ENCODE measurements around the gene KBTBD6. TPM values are rescaled to one million over a fixed set of nuclear protein-coding genes. Genes with fewer than 3 reads are reported as not detected.

Gene KBTBD6
- total RNA-seq, 1 experiment from 2014 or later, result 9.1 TPM

DNA sequence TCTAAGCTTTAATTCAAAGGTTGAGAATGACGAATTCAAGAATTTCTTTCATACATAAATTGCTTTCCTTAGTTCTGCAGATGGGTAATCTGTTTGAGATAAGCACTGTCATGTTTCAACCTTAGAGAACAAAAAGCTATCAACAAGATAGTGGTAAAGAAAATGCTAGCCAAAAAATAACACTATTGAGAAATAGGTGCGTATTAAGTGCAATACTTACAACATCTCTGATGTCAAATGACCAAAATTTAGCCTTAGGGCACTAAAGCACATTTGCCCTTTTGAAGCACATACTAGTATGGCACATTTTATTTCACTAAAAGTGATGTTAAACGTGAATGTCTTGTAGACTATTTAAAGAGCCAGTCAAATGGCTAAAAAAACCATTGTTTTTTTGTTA, 4.9 kb downstream of the KBTBD6 start:
- ChIA-PET CTCF (no interaction called here), POLR2A (no interaction called here), RAD21 (ENCODE audit: low non-redundant PET in 1 of 2, low total read pairs in 2 of 2, uncharacterized antibody in 2 of 2, unreplicated experiment in 2 of 2) (no interaction called here)
- Histone ChIP-seq H3K9me3 (ENCODE audit: control insufficient read depth in 1 of 2, insufficient read depth in 1 of 2, low read depth in 1 of 2, low read length in 2 of 2) (no peaks in the 10 kb centered on the region), H4K20me1 (ENCODE audit: insufficient read depth) (no peaks in the 10 kb centered on the region), H3K27ac (ENCODE audit: low read depth, low read length) (no peak overlapping the region), H3K4me3 (replicated peaks in 1 of 2; ENCODE audit: low read depth in 1 of 2, low read length in 2 of 2) (no peak overlapping the region), H3K4me1 (ENCODE audit: control insufficient read depth in 1 of 2, insufficient read depth in 2 of 2, low read length in 2 of 2) (peaks cover 0 to 7% of the 10 kb centered on the region in 2 experiments; a peak in 1 of 4 replicates), H3K79me2 (ENCODE audit: insufficient read depth, low read length) (peaks cover 36% of the 10 kb centered on the region), H2AFZ (ENCODE audit: low read depth, low read length, poor library complexity, severe bottlenecking) (no peak overlapping the region), H3K9ac (ENCODE audit: low read length) (no peak overlapping the region), H3K36me3 (ENCODE audit: control insufficient read depth in 1 of 2, insufficient read depth in 2 of 2, low read length in 2 of 2) (peaks cover 2 to 9% of the 10 kb centered on the region in 2 experiments; a peak in 1 of 4 replicates), H3K4me2 (ENCODE audit: low read length) (no peak overlapping the region), H3K27me3 (ENCODE audit: insufficient read depth, low read length) (no peaks in the 10 kb centered on the region), H3K9me2 (ENCODE audit: insufficient read depth) (no peaks in the 10 kb centered on the region)
- TF ChIP-seq POLR2A (IDR thresholded peaks at IDR 0.05; ENCODE audit: borderline replicate concordance, extremely low read depth, insufficient read depth, insufficient read length) (no peak), YY1 (IDR thresholded peaks at IDR 0.05; ENCODE audit: extremely low read depth, insufficient replicate concordance, low read depth, low read length) (no peak), EGR1 (IDR thresholded peaks at IDR 0.05; ENCODE audit: low read depth) (no peak), SRF (IDR thresholded peaks at IDR 0.05; ENCODE audit: low read depth) (no peak), SP1 (IDR thresholded peaks at IDR 0.05; ENCODE audit: low read depth) (no peak), CBX3 (IDR thresholded peaks at IDR 0.05; ENCODE audit: low read depth) (no peak), EZH2phosphoT487 (IDR thresholded peaks at IDR 0.05; ENCODE audit: borderline replicate concordance) (no peak), EZH2 (IDR thresholded peaks at IDR 0.05) (no peak), SIN3A (IDR thresholded peaks at IDR 0.05; ENCODE audit: low read depth) (no peak), JUND (IDR thresholded peaks at IDR 0.05) (no peak), RAD21 (IDR thresholded peaks at IDR 0.05; ENCODE audit: low read depth) (no peak), ZFX (IDR thresholded peaks at IDR 0.05) (no peak), ELF1 (IDR thresholded peaks at IDR 0.05; ENCODE audit: borderline replicate concordance, low read depth) (no peak), FOSL1 (IDR thresholded peaks at IDR 0.05; ENCODE audit: low read depth) (no peak), CEBPB (IDR thresholded peaks at IDR 0.05; ENCODE audit: low read depth) (no peak)
- TF ChIP-seq, protein P1, sequence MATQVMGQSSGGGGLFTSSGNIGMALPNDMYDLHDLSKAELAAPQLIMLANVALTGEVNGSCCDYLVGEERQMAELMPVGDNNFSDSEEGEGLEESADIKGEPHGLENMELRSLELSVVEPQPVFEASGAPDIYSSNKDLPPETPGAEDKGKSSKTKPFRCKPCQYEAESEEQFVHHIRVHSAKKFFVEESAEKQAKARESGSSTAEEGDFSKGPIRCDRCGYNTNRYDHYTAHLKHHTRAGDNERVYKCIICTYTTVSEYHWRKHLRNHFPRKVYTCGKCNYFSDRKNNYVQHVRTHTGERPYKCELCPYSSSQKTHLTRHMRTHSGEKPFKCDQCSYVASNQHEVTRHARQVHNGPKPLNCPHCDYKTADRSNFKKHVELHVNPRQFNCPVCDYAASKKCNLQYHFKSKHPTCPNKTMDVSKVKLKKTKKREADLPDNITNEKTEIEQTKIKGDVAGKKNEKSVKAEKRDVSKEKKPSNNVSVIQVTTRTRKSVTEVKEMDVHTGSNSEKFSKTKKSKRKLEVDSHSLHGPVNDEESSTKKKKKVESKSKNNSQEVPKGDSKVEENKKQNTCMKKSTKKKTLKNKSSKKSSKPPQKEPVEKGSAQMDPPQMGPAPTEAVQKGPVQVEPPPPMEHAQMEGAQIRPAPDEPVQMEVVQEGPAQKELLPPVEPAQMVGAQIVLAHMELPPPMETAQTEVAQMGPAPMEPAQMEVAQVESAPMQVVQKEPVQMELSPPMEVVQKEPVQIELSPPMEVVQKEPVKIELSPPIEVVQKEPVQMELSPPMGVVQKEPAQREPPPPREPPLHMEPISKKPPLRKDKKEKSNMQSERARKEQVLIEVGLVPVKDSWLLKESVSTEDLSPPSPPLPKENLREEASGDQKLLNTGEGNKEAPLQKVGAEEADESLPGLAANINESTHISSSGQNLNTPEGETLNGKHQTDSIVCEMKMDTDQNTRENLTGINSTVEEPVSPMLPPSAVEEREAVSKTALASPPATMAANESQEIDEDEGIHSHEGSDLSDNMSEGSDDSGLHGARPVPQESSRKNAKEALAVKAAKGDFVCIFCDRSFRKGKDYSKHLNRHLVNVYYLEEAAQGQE (IDR thresholded peaks at IDR 0.05; ENCODE audit: low read depth), result no peak
- TF ChIP-seq, protein P2, sequence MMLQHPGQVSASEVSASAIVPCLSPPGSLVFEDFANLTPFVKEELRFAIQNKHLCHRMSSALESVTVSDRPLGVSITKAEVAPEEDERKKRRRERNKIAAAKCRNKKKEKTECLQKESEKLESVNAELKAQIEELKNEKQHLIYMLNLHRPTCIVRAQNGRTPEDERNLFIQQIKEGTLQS (IDR thresholded peaks at IDR 0.05), result no peak
- TF ChIP-seq, protein P3, sequence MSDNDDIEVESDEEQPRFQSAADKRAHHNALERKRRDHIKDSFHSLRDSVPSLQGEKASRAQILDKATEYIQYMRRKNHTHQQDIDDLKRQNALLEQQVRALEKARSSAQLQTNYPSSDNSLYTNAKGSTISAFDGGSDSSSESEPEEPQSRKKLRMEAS (IDR thresholded peaks at IDR 0.05), result no peak
- TF ChIP-seq, protein P4, sequence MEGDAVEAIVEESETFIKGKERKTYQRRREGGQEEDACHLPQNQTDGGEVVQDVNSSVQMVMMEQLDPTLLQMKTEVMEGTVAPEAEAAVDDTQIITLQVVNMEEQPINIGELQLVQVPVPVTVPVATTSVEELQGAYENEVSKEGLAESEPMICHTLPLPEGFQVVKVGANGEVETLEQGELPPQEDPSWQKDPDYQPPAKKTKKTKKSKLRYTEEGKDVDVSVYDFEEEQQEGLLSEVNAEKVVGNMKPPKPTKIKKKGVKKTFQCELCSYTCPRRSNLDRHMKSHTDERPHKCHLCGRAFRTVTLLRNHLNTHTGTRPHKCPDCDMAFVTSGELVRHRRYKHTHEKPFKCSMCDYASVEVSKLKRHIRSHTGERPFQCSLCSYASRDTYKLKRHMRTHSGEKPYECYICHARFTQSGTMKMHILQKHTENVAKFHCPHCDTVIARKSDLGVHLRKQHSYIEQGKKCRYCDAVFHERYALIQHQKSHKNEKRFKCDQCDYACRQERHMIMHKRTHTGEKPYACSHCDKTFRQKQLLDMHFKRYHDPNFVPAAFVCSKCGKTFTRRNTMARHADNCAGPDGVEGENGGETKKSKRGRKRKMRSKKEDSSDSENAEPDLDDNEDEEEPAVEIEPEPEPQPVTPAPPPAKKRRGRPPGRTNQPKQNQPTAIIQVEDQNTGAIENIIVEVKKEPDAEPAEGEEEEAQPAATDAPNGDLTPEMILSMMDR (IDR thresholded peaks at IDR 0.05 in 2 of 3, conservative IDR thresholded peaks at IDR 0.05 in 1 of 3; ENCODE audit: borderline replicate concordance in 1 of 3, insufficient read depth in 1 of 3, low read depth in 2 of 3, low read length in 2 of 3), result no peak
- ATAC-seq (no peak), DNase-seq (ENCODE audit: low read depth, low spot score) (no peak)
- no TSS peak for BruUV-seq (replicated peaks)
- intact Hi-C loops (cut with micrococcal nuclease), result no loop called here
